ENCODE data around the gene TRAPPC2L.

Gene TRAPPC2L

GRCh38 chr16:88856828-88857727 is at the start of gene TRAPPC2L, which contains the start of gene GALNS:
Gene TRAPPC2L (plus strand): TSS chr16:88857127. CDS start chr16:88857151, 24 bp downstream.
Gene GALNS (minus strand): TSS chr16:88856947. CDS start chr16:88856877, 70 bp downstream.
- DNase-seq = peak; percentile 97

DNA sequence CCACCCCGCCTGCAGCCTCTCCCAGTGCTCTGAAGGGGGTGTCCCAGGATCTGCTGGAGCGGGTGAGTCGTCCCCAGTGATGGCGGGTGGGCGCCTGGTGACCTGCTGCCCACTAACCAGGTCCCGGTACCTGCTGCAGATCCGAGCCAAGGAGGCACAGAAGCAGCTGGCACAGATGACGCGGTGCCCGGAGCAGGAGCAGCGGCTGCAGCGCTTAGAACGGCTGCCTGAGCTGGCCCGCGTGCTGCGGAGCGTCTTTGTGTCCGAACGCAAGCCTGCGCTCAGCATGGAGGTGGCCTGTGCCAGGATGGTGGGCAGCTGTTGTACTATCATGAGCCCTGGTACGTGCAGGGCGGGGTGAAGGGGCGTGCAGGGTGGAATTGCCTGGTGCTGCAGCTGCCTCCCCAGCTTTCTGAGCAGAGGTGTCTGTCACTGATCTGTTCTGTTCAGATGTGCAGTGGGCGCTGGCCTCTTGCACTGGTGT is 49.7 kb upstream of the TRAPPC2L start:
- DNase-seq = no peak

- DNase-seq = no peak
Measured at GRCh38 chr16:88807626-88808453, 49.1 kb upstream of the TRAPPC2L start.

DNA sequence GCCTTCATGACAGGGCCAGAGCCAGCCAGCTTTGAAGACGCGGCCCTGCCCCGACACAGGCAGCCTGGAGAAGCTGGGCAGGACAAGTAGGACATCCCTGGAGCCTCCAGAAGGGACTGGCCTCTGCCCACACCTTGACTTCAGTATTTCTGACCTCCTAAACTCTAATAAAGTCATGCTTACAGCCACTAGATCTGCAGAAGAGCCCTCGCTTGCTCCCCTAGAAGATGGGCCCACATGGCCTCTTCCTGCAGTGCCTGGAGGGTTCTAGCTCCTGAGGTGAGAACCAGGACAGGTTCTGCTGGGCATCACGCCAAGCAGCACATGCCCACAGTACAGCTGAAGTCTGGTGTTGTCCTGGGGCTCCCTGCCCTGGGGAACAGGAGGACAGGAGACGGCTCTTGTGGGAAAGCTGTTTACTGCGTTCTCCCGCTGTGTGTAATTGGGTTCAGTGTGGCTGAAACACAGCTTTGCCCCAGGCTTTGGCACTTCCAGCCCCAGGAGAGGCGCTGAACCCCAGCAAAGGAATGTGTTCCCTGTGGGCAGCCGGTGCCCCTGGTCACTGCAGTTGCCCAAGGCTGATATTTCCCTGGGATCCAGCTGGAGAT is 47.8 kb upstream of the TRAPPC2L start:
- no peak for DNase-seq

- DNase-seq = no peak
Measured at GRCh38 chr16:88809676-88810165, 47.2 kb upstream of the TRAPPC2L start.

- no peak for DNase-seq
Measured at GRCh38 chr16:88810166-88810911, 46.6 kb upstream of the TRAPPC2L start.

- DNase-seq = peak; percentile 71
Measured at GRCh38 chr16:88810912-88811768, 45.8 kb upstream of the TRAPPC2L start.

DNA sequence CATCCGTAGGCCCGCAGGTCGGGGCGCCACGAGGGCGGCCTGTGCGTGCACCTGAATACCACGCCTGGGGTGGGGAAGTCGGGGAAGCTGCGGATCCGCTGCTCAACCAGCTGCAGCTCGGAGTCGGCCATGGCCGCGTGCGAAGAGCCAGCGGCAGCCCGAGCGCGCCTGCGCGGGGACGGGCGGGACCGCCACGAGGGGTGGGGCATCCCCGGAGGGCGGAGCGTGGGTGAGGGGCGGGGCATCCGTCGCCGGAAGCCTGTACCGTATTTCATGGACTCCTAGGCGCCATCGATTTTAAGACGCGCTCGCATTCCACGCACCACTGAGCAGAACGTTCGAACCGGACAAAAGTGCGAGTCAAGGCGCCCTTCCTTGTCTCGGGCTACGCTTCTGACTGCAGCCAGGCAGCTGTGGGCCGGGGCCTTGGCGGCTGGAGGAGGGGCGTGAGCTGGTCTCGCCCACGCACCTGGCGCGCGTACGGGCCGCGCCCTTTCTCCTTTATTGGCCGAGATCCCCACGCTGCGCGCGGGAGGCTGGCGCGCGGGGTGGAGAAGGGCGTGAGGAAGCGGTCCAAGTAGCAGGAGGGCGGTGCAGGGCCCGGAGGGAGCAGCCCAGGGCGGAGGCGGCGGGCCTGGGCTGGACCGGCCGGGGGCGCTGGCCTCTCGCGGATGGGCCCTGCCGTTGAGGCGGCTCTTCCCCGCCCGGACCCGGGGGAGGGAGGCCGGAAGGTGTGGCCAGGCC is 45.0 kb upstream of the TRAPPC2L start, which contains the start of gene APRT:
TSS of gene APRT (minus strand) at position 160 of the 744 bp plus-strand sequence. CDS start at position 131, 29 bp downstream.
- peak; percentile 96 for DNase-seq

DNA sequence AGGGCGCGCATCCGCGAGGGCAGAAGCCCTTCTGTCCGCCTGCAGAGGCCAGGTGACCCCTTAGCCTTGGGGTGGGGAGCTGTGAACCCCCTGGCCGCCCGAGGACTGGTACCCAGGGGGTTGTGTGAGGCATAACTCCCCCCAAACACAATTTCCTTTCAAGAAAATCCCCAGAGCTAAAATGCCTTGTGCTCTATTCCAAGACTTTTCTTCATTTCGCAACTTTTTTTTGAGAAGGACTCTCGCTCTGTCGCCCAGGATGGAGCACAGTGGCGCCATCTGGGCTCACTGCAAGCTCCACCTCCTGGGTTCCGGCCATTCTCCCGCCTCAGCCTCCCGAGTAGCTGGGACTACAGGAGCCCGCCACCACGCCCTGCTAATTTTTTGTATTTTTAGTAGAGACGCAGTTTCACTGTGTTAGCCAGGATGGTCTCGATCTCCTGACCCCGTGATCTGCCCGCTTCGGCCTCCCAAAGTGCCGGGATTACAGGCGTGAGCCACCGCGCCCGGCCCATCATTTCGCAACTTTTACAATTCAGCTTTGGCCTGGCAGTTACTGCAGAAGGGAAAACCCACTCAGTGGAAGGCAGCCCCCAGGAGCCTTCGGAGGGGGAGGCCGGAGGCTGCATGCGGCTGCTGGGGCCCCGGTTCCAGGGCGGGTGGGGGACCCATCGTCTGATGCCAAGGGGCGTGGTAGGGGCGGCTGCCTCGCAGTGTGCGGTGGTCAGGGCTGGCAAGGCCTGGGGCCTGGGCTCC is 44.2 kb upstream of the TRAPPC2L start:
- DNase-seq = no peak

DNA sequence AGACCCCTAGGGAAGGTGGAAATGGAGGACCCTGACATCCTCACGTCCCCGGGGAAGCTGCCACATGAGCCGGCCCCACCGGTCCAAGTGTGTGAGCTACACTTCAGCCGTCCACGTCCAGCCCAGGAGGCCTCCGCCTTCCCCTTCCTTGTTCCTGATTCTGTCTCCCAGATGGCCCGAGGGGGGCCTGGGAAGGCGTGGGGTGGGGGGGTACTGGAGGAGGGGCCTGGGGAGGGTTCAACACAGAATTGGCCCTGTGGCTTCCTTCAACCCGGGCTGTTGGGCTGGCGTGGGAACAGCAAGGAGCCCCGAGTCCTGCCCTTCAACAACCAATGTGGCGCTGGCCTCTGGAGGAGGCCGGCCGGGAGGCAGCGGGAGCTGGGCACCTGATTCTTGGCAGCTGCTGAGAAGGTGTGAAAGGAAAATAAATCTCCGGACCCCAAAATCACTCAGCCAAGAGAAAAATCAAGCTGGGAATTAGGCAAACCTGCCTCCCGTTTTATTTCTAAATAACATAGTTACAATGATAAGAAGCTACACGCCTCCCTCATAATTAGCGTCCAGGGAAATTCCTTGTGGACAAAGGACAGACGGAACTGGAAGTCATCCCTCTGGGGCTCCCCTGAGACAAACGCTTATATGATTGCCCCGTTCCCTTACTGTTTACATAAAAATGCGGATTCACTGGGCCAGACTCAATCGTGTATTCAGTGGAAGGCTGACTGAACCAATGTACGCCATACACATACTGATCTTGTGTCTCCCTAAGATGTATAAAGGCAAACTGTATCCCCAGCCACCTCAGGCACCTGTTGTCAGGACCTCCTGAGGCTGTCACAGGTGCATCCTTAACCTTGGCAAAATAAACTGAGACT is 43.4 kb upstream of the TRAPPC2L start:
- DNase-seq = no peak

DNA sequence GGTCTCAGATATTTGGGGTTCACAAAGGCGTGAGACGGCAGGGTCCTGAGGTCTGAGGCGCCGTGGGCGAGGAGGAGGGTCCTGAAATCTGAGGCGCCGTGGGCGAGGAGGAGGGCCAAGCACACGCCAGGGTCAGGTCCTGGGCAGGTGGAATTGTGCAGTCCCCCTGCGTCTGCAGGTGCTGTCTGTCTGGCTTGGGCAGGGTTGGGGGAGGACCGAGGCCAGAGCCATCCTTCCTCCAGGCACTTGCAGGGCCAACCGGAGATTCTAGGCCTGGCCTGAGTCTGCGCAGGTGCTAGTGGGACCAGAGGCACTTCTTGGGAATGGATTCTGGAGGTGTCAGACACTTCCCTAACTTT is 42.8 kb upstream of the TRAPPC2L start:
- no peak for DNase-seq

DNA sequence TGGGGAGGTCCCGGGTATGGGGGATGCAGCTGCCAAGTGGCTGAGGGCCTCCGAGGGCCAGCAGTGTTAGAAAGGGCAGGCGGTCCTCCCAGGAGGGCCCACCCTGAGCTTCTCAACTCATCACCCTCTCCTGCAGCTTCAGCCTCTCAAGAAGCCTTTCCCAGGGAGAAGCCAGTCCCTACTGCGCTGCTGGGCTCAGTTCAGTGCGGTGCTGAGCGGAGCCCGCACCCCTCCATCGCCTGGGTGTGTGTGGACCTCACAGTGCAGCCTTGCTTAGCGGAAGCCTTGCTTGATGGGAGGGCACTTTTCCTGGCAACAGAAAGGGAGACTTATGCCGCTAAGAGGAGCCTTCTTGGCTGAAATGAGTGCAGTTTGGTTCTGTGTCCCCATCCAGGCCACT is 41.7 kb upstream of the TRAPPC2L start:
- no peak for DNase-seq

GRCh38 chr16:88815901-88816589 is 40.9 kb upstream of the TRAPPC2L start:
- DNase-seq = peak; percentile 53

GRCh38 chr16:88816736-88817535 is 40.0 kb upstream of the TRAPPC2L start:
- no peak for DNase-seq

DNA sequence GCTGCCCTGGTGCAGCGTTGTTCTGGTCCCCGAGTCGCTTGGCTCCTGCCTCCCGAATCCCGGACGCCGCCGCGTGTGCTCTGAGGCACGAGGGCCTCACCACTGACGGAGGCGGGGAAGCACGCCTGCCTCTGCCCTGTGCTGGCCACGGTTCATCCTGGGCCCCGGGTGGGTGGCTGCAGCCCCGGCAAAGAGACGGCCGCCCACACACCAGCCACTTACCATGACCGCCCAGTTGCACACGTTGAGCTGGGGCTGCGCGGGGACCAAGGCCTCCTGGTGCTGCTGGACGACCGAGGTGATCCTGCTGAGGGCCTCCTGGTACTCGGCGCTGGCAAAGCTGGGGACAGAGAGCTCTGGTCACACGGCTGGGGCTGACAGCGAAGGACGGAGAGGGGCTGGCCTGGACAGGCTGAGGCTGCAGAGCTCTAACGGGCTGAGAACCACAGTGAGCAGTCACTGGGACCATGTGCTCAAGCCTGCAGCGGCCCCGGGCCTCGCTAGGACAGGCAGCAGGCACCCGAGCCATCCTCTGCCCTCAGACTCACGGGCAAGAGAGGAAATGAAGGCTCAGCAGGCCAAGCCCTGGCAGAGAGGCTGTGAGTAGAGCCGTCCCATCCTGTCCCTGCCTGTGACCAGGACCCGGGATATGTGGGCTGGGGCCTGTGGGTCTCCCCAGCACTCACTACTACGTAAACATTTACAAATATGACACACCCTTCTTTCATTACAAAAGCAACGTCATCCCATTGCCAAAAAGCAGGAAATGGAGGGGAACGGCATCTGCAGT is 38.9 kb upstream of the TRAPPC2L start:
- no peak for DNase-seq

GRCh38 chr16:88818575-88818874 is 38.4 kb upstream of the TRAPPC2L start:
- no peak for DNase-seq
